DLD1 (cell line): ENCODE data around the gene KRT84.

Experiments
- in situ Hi-C: cut with HindIII; loops from 2 replicates; pipeline ENCODE4 v1.10.0; 2017; ENCODE audit warnings: low sequenced_read_pairs

Gene KRT84, protein sequence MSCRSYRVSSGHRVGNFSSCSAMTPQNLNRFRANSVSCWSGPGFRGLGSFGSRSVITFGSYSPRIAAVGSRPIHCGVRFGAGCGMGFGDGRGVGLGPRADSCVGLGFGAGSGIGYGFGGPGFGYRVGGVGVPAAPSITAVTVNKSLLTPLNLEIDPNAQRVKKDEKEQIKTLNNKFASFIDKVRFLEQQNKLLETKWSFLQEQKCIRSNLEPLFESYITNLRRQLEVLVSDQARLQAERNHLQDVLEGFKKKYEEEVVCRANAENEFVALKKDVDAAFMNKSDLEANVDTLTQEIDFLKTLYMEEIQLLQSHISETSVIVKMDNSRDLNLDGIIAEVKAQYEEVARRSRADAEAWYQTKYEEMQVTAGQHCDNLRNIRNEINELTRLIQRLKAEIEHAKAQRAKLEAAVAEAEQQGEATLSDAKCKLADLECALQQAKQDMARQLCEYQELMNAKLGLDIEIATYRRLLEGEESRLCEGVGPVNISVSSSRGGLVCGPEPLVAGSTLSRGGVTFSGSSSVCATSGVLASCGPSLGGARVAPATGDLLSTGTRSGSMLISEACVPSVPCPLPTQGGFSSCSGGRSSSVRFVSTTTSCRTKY

DNA sequence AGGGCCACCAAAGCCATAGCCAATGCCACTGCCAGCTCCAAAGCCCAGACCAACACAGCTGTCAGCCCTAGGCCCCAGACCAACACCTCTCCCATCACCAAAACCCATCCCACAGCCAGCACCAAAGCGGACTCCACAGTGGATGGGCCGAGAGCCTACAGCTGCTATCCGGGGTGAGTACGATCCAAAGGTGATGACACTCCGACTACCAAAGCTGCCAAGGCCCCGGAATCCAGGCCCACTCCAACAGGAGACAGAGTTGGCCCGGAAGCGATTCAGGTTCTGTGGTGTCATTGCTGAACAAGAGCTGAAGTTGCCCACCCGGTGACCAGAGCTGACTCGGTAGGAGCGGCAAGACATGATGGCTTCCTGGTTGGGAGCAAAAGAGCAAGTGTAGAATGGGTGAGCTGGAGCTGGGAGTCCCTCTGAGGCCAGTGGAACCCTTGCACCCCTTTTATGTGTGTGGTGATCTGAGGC is at the start of gene KRT84:
Gene KRT84, minus strand, starts transcription at position 427 of the 477 bp plus-strand sequence. Its CDS starts 67 bp downstream, at position 360.
- in situ Hi-C loops = loop anchor here (25.0 kb wide), 1 partner anchor 477 kb away; no protein-coding TSS in a partner anchor

DNA sequence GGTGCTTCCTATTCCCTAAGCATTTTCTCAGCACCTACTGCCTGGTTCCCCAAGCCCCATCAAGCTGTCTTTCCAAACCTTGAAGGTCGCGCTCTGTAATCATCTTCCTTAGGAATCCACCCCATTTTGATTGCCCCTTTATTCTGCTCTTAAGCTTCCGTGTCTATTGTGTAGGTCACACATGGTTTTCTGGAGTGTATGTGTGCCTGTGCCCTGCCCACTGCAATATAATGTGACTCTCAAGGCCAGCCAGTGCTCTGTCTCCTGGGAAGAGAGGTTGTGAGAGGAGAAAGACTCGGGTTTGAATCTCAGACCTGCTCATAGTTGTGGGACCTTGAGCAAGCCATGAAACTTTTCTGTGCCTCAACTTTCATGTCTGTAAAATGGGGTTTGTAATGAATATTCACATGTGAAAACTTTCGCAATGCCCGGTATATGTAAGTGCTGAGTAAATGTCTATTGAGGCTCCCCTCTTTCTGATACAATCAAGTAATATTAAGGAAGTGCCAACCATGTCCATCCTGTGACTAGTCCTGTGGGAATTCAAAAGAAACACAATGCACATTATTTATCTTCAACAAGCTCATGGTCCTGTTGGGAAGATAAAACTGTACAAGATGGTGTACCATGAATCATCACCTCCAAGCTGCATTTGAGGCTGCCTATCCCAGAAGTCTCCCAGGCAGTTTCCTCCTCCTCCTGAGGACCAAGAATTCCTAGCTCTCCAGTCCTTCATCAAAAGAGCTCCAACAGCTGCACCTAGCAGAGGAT is 49.5 kb upstream of the KRT84 start:
- in situ Hi-C loops = no loop called here

DNA sequence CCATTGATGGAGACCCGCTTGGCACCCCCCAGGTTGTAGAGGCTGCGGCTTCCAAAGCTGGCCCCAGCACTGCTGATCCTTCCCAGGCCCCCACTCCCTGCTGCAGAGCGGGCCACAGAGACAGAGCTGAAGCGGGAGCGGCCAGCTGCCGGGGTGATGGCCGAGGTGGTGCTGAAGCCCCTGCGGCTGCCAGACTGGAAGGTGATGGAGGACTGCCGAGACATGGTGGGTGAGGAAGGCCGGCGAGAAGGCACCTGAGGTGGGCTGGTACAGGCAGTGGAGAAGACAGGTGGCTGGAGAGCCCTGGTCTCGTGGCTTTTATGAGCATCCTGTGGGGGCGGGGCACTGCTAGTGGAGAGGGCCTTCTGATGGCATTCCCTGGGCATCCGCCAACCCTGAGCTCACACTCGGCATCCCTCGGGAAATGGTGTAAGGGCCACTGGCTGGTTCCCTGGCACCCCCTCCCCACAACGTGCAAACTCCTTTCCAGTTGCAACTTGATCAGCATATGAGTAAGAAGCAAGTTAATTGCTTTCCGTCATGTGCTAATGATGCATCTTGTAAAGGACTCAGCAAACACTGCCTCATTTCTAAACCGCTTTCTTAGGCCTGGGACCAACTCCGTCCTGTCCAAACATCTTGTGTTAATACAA is 48.8 kb upstream of the KRT84 start, which contains the start of gene KRT75:
Gene KRT75, minus strand, starts transcription at position 291 of the 653 bp plus-strand sequence. Its CDS starts 67 bp downstream, at position 224.
- in situ Hi-C loops = no loop called here

DNA sequence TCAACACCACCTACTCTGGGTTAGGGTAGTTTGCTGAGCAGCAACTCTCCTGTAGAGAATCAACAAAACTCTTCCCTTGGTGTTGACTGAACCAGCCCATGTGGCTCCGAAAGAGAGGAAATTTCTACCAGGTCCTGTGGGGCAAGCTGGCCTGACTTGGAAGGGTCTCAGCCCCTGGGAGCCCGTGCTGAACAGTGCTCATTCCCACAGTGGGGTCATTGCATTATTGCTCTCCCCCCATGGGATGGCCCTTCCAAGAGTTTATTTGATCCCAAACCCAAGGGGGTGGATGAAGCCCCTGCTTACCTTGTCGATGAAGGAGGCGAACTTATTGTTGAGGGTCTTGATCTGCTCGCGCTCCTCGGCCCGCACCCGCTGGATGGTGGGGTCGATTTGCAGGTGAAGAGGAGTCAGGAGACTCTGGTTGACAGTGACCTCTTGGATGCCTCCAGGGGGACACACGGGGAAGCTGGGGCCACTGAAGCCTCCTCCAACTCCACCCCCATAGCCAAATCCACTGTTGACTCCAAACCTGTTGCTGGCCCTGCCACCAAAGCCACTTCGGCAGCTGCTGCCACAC is 48.1 kb upstream of the KRT84 start:
- in situ Hi-C loops = no loop called here

DNA sequence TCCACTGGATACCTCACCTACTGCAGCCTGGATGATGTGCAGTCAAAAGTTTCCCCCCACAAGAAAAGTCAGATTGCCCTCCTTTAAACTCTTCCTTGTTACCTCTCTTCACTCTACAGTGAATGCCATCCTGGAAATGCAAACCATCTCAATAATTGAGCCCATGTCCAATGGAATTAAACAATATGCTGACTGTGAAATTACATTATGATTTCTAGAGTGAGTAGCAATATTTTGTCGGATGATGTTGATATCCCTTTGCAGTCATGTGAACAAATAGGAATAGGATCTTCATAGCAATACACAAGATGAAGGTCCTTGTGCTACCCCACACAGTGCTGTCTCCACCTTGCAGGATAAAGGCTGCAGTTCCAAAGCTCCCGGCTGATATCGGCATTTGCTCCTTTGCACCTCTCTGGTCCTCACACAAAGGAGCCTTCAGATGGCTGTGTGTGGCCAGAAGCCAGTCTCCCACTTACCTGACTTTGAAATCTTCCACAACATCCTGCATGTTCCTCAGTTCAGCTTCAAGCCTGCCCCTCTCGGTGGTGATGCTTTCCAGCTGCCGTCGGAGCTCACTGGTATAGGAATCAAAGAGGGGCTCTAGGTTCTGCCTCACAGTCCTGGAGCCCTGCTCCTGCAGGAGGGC is 47.2 kb upstream of the KRT84 start:
- in situ Hi-C loops = no loop called here

DNA sequence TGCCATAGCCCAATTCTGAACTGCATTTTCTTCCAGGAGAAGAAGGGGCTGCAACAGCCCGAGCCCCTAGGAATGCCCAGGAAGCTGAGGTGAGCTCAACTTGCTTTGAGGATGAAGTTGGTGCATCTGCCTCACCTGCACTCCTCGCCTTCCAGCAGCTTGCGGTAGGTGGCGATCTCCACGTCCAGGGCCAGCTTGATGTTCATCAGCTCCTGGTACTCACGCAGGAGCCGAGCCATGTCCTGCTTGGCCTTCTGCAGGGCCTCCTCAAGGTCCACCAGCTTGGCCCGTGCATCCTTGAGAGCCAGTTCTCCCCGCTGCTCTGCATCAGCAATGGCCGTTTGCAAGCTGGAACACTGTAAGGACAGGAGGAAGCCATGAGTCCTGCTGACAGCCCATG is 42.7 kb upstream of the KRT84 start:
- in situ Hi-C loops = no loop called here

DNA sequence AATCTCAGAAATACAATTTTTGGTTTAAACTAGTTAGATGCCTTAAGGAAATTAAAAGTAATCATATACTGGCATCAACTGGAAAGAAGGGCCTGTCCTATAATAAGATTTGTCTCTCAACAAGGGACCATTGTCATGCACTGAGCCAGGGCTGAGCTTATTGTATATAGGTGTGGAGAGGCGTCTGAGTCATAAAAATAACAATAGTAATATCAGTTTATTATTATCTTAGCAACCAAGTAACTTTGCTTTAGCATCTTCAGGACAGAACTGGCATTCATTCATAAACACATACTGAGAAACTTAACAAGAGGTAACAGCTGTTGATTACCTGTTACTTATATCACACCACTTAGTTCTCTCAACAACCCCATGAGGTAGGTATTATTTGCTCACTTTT is 41.6 kb upstream of the KRT84 start:
- in situ Hi-C loops = no loop called here

DNA sequence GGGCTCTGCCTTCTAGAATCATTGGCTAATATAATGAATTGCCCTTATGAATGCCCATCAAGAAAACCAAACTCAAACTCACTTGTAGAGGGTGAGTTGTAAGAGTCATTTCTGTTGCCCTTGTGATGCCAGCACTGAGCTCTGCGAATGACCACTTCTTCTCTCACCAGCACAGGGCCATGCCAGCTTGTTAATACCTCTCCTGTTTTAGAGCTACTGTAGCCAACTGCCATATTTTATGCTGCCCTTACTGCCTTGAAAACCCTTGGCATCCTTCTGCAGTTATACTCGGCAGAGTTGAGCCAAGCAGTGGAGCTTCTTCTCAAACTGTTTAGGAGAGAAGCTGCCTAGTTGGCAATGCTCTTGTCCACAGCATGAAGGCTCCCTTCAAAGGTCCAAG is 40.6 kb upstream of the KRT84 start:
- in situ Hi-C loops = no loop called here

DNA sequence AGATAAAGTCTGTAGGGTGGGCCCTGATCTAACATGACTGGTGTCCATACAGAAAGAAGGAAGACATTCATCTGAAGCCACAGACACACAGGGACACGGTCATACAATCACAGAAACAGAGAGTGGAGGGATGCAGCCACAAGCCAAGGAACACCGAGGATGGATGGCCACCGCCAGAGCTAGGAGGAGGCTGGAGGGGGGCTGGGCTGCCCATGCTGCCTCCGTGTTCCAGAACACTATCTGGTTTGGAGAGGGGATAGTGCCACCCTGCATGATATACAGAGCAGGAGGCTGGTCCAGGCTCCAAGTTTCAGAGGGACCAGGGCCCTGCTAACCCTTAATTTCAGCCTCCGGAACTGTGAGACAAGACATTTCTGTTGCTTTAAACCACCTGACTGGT is 40.0 kb upstream of the KRT84 start:
- in situ Hi-C loops = no loop called here

DNA sequence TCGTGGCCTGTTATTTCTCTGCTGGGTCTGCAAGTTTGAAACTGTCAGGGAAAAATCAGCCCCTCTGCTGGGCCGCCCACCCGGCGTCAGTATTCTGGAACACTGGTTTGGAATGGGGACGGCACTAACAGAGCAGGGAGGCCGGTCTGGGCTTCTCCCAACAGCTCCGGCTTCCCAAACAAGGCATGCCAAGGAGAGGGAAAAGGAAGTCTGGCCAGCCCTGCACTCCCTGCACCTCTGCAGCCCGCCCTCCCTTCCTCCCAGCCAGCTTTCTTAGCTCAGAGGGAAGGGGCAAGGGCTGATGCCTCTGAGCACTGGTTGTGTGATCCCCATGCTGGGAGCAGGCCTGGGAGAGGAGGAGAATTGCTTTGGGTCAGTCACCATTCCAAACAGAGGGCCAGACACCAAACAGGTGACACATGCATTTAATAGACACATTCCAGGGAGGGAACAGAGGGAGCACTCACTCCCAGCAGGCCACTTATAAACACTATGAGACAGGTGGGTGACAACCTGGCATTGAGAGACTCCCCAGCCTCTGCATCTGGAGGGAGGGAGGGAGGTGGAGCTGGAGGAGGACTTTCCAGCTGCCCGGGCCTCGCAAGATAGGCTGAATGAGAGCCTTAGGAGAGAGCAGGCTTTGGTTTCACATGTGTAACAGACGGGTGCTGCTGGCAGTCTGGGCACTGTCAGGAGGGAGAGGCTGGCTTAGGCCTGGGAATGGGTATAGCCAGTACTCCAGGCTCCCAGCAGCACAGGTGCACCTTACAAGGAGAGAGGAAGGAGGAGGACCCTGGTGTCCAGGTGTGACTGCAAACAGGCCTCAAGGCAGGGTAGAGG is 38.4 kb upstream of the KRT84 start:
- in situ Hi-C loops = no loop called here

DNA sequence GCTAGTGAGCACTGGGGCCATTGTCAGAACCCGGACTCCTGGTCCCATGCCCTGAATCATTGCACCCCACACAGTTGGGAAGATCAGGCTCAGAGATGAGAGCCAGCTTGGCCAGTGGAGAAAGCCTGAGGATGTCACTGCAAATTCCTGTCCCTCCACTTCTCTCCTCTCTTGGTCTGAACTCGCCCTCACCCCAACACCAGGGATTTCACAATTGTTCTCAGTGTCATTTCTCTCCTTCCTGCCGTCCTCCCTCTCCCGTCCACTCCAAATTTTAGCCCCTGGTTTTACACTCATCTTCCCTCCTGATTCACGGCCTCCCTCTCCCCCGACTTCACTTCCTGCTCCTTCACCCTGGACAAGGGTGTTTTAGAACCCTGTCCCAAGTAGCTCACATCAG is 37.6 kb upstream of the KRT84 start:
- in situ Hi-C loops = no loop called here

DNA sequence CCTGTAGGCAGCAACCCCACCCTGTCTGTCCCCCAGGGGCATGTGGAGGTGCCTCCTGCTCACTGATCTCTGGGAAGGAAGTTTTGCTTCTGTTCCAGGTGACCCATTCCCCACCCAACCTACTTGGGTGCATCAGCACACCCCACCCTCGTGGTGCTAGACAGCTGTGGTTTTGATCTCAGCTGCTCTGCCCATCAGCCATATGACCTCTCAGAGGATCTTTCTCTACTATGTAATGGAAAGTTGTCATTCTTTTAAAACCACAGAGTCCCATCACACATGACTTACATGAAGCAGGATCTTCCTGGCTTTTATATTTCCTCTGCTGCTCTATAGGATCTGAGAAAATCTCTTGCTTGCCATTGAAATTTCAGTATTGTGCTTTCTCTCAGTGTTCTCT is 34.2 kb upstream of the KRT84 start:
- in situ Hi-C loops = no loop called here

DNA sequence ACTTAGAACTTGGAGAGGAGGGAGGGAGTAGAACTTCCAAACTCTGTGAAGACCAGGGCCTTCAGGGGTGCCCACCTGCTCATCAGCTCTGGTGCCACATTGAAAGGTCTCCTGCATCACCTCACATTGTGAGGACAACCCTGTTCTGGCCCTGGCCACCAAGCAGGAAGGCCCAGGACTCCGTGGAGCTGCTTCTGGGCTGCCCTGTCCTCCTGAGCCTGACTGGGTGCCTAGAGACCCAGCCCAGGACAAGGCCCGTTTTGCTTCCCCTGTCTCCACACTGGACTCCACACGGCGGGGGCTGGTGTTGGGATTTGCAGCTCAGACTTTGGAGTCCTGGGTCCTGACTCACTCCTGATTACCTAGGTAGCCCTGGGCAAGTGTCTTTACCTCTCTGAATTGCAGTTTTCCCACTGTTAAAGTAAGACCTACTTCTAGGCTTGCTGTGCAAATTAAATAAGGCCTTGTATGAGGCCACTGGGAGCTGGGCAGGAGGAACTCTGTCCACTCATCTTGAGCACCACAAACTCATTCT is 33.2 kb upstream of the KRT84 start:
- in situ Hi-C loops = no loop called here

DNA sequence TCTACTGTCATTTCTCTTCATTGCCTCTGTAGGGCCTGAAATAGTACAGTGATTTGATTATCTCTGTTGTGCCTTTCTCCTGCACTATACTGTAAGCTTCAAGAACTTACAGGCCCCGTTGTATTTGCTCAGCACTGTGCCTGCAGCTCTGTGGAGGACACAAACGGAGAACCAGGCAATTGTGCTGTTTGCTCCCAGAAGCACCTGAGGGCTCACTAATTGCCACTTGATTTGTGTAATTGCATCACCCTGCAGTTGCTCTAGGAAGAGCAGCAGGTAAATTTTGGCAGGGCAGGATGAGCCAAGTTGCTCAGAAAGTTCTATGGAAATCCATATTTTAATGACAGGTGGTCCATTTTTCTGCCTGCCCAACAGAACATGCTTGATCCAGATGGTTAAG is 32.3 kb upstream of the KRT84 start:
- in situ Hi-C loops = no loop called here

DNA sequence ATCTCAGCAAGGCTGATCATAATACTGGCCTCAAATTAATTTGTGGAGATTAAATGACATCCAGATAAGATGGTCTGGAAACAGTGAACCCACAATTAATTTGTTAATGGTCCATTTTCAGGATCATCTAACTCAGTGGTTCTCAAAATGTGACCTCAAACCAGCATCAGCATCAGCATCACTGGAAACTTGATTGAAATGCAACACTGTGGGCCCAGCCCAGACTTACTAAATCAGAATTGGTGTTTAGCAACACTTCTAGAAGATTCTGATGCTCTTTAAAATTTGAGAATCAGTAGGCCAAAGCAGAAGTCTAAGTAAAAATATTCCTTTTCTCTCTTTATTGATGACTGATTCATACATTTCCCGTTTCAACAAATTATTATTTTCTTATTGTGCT is 31.3 kb upstream of the KRT84 start:
- in situ Hi-C loops = no loop called here

DNA sequence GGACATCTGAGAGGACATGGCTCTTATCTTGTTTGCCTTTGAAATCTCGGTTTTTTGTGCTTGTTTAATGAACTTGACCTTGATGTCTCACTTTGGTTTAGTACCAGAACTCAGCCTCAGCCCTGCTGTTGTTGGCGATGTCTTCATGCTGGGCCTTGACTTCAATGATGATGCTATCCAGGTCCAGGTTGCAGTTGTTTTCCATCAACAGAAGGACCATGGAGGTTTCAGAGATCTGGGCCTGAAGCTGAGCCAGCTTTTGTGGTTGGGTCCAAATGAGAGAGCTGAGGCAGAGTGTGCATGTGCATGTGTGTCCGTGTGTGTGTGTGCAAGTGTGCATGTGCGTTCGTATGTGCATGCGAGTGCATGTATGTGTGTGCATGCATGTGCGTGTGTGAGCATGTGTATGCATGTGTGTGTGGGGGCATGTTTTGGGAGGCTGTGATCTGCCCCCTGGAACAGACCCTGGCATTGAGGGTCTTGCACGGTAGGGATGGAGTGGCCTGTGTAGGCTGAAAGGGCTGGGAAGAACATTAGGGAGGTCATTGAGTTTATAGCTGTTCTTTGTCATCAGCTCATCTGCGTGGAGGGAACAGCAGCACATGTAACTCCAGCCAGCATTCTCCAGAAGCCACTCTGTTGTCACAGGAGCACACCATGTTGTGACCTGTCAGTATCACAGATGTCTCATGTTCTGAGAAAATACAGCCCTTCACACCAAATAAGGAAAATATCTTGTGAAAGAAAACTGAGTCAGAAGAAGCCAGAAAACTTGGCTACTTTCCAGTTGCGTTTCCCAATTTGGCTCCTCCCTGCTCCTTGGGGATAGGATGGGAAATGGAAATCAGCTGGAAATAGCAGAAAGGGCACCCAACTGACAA is 30.7 kb upstream of the KRT84 start:
- in situ Hi-C loops = no loop called here

DNA sequence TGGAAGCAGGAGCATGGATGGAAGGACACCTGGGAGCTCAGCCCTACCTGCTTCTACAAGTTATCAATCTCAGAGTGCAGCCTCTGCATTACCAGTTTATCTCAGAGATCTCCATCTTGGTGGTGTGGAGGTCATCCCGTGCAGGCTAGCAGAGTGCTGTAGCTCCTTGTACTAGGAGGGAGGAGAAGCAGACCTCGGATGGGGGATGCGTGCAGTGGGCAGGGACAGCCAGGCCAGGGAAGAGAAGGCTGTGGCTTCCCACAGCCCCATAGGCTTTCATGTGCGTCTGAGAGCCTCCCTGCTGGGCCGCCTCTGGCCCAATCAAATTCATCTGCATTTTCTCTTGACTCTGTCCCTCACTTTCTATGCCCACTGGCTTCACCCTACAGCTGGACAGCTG is 29.5 kb upstream of the KRT84 start:
- in situ Hi-C loops = no loop called here

DNA sequence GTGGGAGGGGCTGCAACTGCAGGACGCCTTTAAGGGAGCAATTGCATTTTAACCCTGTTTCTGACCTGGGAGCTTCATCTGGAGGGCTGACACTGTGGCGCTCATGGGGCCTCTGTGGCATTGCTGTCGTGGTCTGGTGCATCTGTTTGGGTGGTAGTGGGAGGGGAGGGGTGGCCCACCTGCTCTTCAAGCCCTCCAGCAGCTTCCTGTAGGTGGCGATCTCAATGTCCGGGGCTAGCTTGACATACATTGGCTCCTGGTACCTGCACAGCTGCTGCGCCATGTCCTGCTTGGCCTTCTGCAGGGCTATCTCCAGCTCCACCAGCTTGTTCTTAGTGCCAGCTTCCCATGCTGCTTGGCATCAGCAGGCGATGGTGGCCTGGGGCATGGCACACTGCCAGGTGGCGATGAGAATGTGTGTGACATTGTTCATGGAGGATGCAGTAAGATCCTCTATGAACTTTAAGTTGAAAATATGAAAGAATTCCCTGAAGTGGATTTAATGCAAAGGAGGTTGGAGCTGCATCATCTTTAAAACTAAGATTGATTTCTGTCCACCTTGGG is 28.4 kb upstream of the KRT84 start:
- in situ Hi-C loops = no loop called here
